NCI-H748 treated with DMSO at 0.1 percent for 48 hours (cell line): Measurements from ENCODE around the gene GRID1.
A peak's percentile ranks its signal among the peaks of the same experiment; 100 is the strongest.

Source experiments
- DNase-seq: peaks from one replicate; lab custom pipeline; 2025; lab: John Stamatoyannopoulos, UW

GRID1 gene

DNA sequence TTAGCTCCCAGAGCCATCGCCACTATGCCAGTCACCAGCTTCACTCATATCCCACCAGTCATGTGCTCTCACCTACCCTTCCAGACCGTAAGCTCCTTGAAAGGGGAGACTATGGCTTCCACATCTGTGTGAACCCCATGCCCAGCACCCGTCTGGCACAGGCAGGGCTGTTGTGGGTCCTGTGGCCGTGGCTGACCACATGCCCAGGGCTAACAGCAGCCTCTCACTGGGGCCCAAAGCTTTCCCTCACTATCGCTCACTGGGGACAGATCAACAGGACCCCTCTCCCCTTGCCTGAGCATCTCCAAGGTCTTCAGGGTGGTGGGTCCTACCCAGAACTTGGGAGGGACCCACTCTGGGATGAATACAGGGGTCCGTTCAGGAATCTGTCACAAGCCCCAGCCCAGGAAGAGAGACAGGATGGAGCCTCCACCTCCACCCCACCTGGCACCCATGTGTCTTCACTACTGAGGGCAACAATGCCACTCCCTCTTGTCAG, 303.9 kb downstream of the GRID1 start:
- DNase-seq: no peak

GRCh38 chr10:86062198-86062550, 304.4 kb downstream of the GRID1 start:
- DNase-seq: no peak

GRCh38 chr10:86061278-86062197, 305.1 kb downstream of the GRID1 start:
- no peak for DNase-seq

- no peak for DNase-seq
Observed at GRCh38 chr10:86060386-86061277, 306.0 kb downstream of the GRID1 start.

GRCh38 chr10:86059892-86060291, 306.7 kb downstream of the GRID1 start:
- no peak for DNase-seq

GRCh38 chr10:86058964-86059363, 307.6 kb downstream of the GRID1 start:
- no peak for DNase-seq

- no peak for DNase-seq
Observed at GRCh38 chr10:86057708-86058107, 308.9 kb downstream of the GRID1 start.

DNA sequence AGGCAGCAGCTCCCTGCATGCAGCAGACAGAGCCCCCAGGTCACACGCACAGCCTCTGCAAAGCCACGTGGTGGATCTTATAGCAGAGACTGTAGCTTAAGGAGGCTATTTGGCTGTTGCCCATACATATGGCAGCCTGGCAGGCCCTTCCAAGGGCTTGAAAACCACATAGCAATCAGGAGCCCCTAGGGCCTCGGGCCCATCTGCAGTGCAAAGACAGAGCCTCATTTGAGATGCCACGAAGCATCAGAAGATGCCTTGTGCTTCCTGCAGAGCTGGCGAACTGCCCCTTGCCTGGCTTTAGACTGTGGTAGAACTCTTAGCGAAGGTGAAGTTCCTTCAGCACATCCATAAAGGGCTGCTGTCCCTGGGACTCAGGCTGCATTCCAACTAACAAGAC, 309.9 kb downstream of the GRID1 start:
- DNase-seq: no peak

GRCh38 chr10:86055928-86056327, 310.7 kb downstream of the GRID1 start:
- no peak for DNase-seq

DNA sequence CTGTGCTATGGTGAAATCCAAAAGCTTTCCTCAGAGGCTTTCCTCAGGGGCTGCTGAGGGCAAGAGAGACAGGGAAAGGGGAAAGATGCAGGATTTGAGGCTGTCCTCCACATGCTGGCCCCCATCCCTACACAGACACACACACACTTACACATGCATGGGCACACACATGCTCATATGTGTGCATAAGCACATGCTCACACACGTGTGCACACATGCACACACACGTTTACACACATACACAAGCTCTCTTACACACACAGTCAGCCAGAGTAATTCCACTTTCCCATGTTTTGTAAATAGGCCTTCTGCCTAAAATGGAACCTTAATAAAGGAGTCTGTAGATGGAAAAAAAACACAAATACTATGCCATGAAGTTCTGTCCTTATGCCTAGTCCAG, 312.9 kb downstream of the GRID1 start:
- no peak for DNase-seq

- DNase-seq: no peak
Observed at GRCh38 chr10:86051586-86051985, 315.0 kb downstream of the GRID1 start.

DNA sequence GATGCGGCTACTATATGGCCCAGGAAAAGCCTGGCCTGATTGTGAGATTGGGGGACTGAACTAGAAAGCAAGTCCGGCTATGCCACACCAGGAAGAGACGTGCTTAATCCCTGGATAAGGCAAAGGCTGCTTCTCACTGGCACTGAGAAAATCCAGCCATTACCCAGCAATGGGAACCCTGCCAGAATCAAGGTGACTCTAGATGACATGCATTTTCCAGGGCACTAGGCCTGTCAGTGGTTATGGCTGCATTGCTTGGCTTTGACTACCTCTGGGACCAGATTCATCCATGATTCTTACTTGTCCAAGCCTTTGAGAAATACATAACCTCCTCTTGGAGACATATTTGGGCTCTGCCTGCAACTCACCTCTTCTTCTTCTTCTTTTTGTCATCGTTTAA, 317.2 kb downstream of the GRID1 start:
- no peak for DNase-seq

DNA sequence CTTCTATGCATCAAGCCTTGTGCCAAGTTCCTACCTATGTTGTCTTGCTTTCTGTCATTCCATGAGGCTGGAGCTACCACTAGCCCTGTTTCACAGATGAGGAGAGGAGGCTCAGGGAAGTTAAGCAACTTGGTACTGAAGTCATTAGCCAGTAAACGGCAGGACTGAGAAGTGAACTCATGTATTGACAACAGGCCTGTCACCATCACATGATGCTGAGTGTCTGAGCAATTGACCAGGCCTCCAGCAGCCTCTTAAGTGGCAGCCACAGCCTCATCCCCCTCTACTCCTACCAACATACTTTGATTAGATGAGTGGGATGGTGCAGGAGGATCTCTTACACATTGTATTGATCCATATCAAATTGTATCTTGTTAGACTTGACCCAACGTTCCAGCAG, 317.6 kb downstream of the GRID1 start:
- DNase-seq: no peak

- no peak for DNase-seq
Observed at GRCh38 chr10:86048571-86048970, 318.0 kb downstream of the GRID1 start.

DNA sequence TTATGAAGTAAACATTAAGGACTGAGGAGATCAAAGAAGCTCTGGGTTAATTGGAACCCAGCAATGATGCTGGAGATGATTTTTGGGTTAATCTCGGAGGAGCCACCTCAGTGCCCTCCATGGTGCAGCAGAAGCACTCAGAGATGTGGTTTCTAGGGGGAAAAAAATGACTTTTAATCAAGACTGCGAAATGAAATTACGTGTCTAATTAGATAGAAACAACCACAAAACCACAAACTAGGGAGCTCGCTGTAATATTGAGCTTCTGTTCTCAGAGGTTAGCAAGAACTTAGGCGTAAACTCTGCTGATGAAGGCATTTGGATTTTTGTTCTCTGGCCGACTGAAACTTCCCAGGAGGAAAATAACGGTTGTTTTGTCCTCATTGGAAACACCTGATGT, 319.0 kb downstream of the GRID1 start:
- no peak for DNase-seq

GRCh38 chr10:86046845-86047460, 319.6 kb downstream of the GRID1 start:
- no peak for DNase-seq

DNA sequence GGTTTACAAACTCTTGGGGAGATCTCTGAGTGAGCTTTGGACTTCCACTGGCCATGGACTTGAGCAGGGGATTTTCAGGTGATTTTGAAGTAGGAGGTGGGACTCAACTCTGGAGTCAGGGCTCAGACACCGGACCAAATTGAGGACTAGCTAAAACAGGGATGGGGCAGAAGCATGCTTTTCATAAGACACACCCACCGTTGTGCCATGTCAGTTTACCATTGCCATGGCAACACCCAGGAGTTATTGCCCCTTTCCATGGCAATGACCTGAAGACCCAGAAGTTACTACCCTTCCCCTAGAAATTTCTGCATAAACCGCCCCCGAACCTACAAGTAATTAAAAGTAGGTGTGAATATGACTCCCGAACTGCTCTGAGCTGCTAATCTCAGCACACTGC, 320.7 kb downstream of the GRID1 start:
- DNase-seq: no peak

DNA sequence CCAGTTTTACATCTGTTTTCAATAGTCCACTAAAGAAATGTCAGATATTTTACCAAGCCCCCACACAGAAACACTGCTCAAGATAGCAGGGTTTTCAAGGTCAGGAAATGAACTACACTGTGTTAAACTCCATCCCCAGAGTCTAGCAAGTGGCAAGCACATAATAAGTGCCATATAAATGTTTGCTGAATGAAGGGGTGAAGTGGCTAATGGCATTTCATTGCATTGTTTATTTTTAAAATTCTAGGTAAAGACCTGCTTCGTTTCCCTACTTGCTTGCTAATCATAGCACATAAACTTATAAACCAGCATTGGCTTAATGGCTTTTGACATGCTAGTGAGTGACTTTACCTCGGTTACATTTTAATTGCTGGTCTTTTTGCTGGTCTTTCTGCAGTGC, 322.6 kb downstream of the GRID1 start:
- peak; percentile 0 for DNase-seq

GRCh38 chr10:86043236-86043635, 323.4 kb downstream of the GRID1 start:
- no peak for DNase-seq

GRCh38 chr10:86042161-86042560, 324.4 kb downstream of the GRID1 start:
- no peak for DNase-seq

DNA sequence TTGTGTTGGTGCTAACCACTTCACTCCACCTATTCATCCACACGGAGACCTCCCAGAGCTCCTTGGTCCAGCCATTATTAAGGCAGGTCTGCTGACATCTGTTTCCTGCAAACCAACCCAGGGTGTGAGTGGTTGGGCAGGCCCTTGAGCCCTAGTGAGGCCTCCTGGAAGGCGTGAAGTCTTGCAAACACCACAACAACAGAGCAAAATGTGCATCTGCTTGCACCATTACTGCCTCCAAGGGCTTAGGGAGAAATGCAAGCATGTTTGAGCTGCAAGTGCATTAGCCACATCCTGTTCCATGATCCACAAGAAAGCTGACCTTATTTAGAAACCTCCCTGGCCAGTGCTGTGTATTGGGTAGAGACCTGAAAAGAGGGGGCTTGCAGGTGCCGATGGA, 325.5 kb downstream of the GRID1 start:
- DNase-seq: no peak

DNA sequence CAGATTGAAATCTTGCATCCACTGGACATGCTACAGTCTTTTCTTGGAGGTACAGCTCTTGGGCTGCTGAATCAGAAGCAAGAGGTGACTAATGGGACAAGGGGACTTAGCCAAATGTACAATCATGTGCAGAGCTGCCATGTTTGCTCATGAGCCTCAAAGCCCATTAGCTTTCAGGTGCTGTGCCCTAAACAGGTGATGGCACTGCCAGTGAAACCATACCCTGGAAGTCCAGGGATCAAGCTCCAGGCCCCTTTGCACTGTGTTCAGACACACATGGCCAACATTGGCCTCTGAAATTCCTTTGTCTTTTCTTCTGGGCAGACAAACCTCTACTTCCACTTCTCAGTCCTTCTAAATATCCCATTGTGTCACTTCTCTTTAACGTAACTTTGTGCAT, 328.2 kb downstream of the GRID1 start:
- no peak for DNase-seq
